ENCODE measurements around the gene EYS.
"Not testable (repeated sequence)": the region's sequence is repeated elsewhere in the genome, so short reads cannot be mapped to it uniquely, and the experiment has no call there.

EYS gene

GRCh38 chr6:63739094-63739687 is 1967.8 kb downstream of the EYS start:
- Histone ChIP-seq H3K4me1 (peaks cover 4% of the 10 kb centered on the region), H2AFZ (no peak overlapping the region), H3K36me3 (ENCODE audit: control insufficient read depth, insufficient read depth, low read length) (no peaks in the 10 kb centered on the region), H3K4me3 (ENCODE audit: low read depth, low read length) (no peak overlapping the region), H3K9ac (no peak overlapping the region), H3K27me3 (ENCODE audit: control insufficient read depth, insufficient read depth, low read length) (no peaks in the 10 kb centered on the region), H3K79me2 (no peaks in the 10 kb centered on the region), H3K9me3 (ENCODE audit: control insufficient read depth, low read length) (no peaks in the 10 kb centered on the region), H3K4me2 (ENCODE audit: low read length) (no peak overlapping the region), H3K27ac (no peak overlapping the region)
- no peak for TF ChIP-seq CTCF (IDR thresholded peaks at IDR 0.05)

GRCh38 chr6:63738190-63738589 is 1968.8 kb downstream of the EYS start:
- not testable (repeated sequence) for H3K4me2 ChIP-seq (ENCODE audit: low read length)

GRCh38 chr6:63734923-63735322 is 1972.1 kb downstream of the EYS start:
- Histone ChIP-seq H2AFZ (no peak overlapping the region), H3K9me3 (ENCODE audit: control insufficient read depth, low read length) (no peaks in the 10 kb centered on the region), H3K4me1 (no peaks in the 10 kb centered on the region), H3K79me2 (peaks cover 2% of the 10 kb centered on the region), H3K36me3 (ENCODE audit: control insufficient read depth, insufficient read depth, low read length) (no peaks in the 10 kb centered on the region), H3K27ac (no peak overlapping the region), H3K4me2 (ENCODE audit: low read length) (no peak overlapping the region), H3K9ac (no peak overlapping the region), H3K4me3 (ENCODE audit: low read depth, low read length) (no peak overlapping the region), H3K27me3 (ENCODE audit: control insufficient read depth, insufficient read depth, low read length) (no peaks in the 10 kb centered on the region)
- no peak for TF ChIP-seq CTCF (IDR thresholded peaks at IDR 0.05)

More at GRCh38 chr6:63738190-63738589, 1968.8 kb downstream of the EYS start:
- H3K27me3 ChIP-seq (ENCODE audit: control insufficient read depth, insufficient read depth, low read length); H3K9me3 ChIP-seq (ENCODE audit: control insufficient read depth, low read length); H3K4me3 ChIP-seq (ENCODE audit: low read depth, low read length); H3K4me1 ChIP-seq; H2AFZ ChIP-seq; H3K36me3 ChIP-seq (ENCODE audit: control insufficient read depth, insufficient read depth, low read length); H3K79me2 ChIP-seq; H3K9ac ChIP-seq; H3K27ac ChIP-seq: not testable (repeated sequence)

- TF ChIP-seq CTCF (IDR thresholded peaks at IDR 0.05): no peak
- Histone ChIP-seq H3K9me3 (ENCODE audit: control insufficient read depth, low read length) (no peaks in the 10 kb centered on the region), H2AFZ (no peak overlapping the region), H3K27ac (no peak overlapping the region), H3K79me2 (peaks cover 2% of the 10 kb centered on the region), H3K4me2 (ENCODE audit: low read length) (no peak overlapping the region), H3K4me1 (no peaks in the 10 kb centered on the region), H3K27me3 (ENCODE audit: control insufficient read depth, insufficient read depth, low read length) (no peaks in the 10 kb centered on the region), H3K4me3 (ENCODE audit: low read depth, low read length) (no peak overlapping the region), H3K9ac (no peak overlapping the region), H3K36me3 (ENCODE audit: control insufficient read depth, insufficient read depth, low read length) (no peaks in the 10 kb centered on the region)
These were observed 1974.7 kb downstream of the EYS start for GRCh38 chr6:63732336-63732735.

- H3K36me3 ChIP-seq (ENCODE audit: control insufficient read depth, insufficient read depth, low read length): no peaks in the 10 kb centered on the region
These were observed 1975.1 kb downstream of the EYS start for GRCh38 chr6:63731930-63732329.

More at GRCh38 chr6:63731930-63732329, 1975.1 kb downstream of the EYS start:
- Histone ChIP-seq H3K4me3 (ENCODE audit: low read depth, low read length) (no peak overlapping the region), H3K79me2 (peaks cover 2% of the 10 kb centered on the region), H3K9ac (no peak overlapping the region), H3K4me1 (no peaks in the 10 kb centered on the region), H3K27ac (no peak overlapping the region), H3K9me3 (ENCODE audit: control insufficient read depth, low read length) (no peaks in the 10 kb centered on the region), H3K27me3 (ENCODE audit: control insufficient read depth, insufficient read depth, low read length) (no peaks in the 10 kb centered on the region), H3K4me2 (ENCODE audit: low read length) (no peak overlapping the region), H2AFZ (no peak overlapping the region)
- TF ChIP-seq CTCF (IDR thresholded peaks at IDR 0.05): no peak

All from parathyroid adenoma (tissue), 2 donors.